ENCODE measurements around the gene NOS1.

Gene NOS1

GRCh38 chr12:117180758-117181467, 180.5 kb downstream of the NOS1 start:
- no peak for DNase-seq (ENCODE audit: low spot score)
- TF ChIP-seq CTCF (conservative IDR thresholded peaks at IDR 0.05; ENCODE audit: low read depth), result no peak
- POLR2A ChIA-PET (ENCODE audit: low non-redundant PET), result no interaction called here
- no peak overlapping the region for H3K27ac ChIP-seq
- CTCF ChIA-PET, result interaction anchor here (0.7 kb wide), 1 partner anchor 186 kb away, joined by 4 read pairs; no protein-coding TSS in a partner anchor

- CTCF ChIA-PET, result interaction anchor here (0.6 kb wide), 1 partner anchor 482 kb away, joined by 3 read pairs; no protein-coding TSS in a partner anchor
Measured at GRCh38 chr12:117178745-117179144, 182.7 kb downstream of the NOS1 start.

GRCh38 chr12:117178301-117178700, 183.1 kb downstream of the NOS1 start:
- H3K27ac ChIP-seq, result no peak overlapping the region
- DNase-seq (ENCODE audit: low spot score), result no peak
- TF ChIP-seq CTCF (conservative IDR thresholded peaks at IDR 0.05; ENCODE audit: low read depth), result no peak
- ChIA-PET CTCF (no interaction called here), POLR2A (ENCODE audit: low non-redundant PET) (no interaction called here)

More at GRCh38 chr12:117178745-117179144, 182.7 kb downstream of the NOS1 start:
- DNase-seq (ENCODE audit: low spot score), result no peak
- no peak overlapping the region for H3K27ac ChIP-seq
- POLR2A ChIA-PET (ENCODE audit: low non-redundant PET), result no interaction called here
- no peak for TF ChIP-seq CTCF (conservative IDR thresholded peaks at IDR 0.05; ENCODE audit: low read depth)

GRCh38 chr12:117172168-117172567, 189.3 kb downstream of the NOS1 start:
- DNase-seq (ENCODE audit: low spot score), result no peak
- TF ChIP-seq CTCF (conservative IDR thresholded peaks at IDR 0.05; ENCODE audit: low read depth), result no peak
- ChIA-PET POLR2A (ENCODE audit: low non-redundant PET) (no interaction called here), CTCF (no interaction called here)
- H3K27ac ChIP-seq, result no peak overlapping the region

- no peak for TF ChIP-seq CTCF (conservative IDR thresholded peaks at IDR 0.05; ENCODE audit: low read depth)
- CTCF ChIA-PET, result no interaction called here
- POLR2A ChIA-PET (ENCODE audit: low non-redundant PET), result no interaction called here
- no peak for DNase-seq (ENCODE audit: low spot score)
- no peak overlapping the region for H3K27ac ChIP-seq
Measured at GRCh38 chr12:117171499-117172162, 189.8 kb downstream of the NOS1 start.

- ChIA-PET POLR2A (ENCODE audit: low non-redundant PET) (no interaction called here), CTCF (interaction anchor here (0.7 kb wide), 1 partner anchor 920 kb away, joined by 3 read pairs; no protein-coding TSS in a partner anchor)
- TF ChIP-seq CTCF (conservative IDR thresholded peaks at IDR 0.05; ENCODE audit: low read depth), result no peak
- no peak overlapping the region for H3K27ac ChIP-seq
- no peak for DNase-seq (ENCODE audit: low spot score)
Measured at GRCh38 chr12:117169548-117169947, 191.9 kb downstream of the NOS1 start.

Measured in RWPE1 (cell line).